Measurements from ENCODE around the gene ORAI2. TPM values are rescaled to one million over a fixed set of nuclear protein-coding genes. Genes with fewer than 3 reads are reported as not detected.

Gene ORAI2
- total and polyA plus RNA-seq, 2 of the 8 experiments (the other 6 are each of a cell fraction or from before 2014, with no cell fraction given), result 20.7 to 35.2 TPM

DNA sequence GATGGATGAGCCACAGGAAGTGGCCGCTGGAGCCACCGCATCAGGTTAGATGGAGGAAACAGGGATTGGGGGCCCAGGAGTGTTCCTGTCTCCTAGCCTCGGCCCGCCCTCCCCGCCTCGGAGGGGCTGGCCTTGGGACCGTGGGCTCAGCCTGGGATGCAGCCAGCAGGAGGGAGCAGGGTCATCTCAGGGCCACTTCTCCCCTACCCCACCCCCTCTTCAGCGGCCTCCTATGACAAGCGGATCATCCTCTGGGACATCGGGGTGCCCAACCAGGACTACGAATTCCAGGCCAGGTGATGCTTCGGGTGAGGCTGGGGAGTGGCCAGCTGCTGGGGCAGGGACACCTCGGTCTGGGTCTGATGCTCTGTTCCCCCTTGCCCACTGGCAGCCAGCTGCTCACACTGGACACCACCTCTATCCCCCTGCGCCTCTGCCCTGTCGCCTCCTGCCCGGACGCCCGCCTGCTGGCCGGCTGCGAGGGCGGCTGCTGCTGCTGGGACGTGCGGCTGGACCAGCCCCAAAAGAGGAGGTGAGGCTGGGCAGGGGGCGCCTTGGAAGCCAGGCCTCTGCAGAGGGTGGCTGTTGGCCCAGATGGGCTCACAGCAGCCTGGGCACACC lies 36.1 kb downstream of the ORAI2 start (continued):
- no peak for TF ChIP-seq SUZ12 (IDR thresholded peaks at IDR 0.05; ENCODE audit: low read length)
- no peak for TF ChIP-seq RFX5 (IDR thresholded peaks at IDR 0.05; ENCODE audit: borderline replicate concordance, low read depth, low read length)
- TF ChIP-seq NANOG (IDR thresholded peaks at IDR 0.05; ENCODE audit: insufficient read depth, low read depth, low read length, poor library complexity, severe bottlenecking), result no peak
- TF ChIP-seq SP1 (IDR thresholded peaks at IDR 0.05; ENCODE audit: low read depth, low read length), result no peak
